NCI-H526 (cell line): ENCODE measurements around the gene WDR87.
"Not testable (repeated sequence)": the region's sequence is repeated elsewhere in the genome, so short reads cannot be mapped to it uniquely, and the experiment has no call there.

Source experiments
- DNase-seq, 2 experiments: peaks; one replicate each; lab custom pipeline; 2025; lab: John Stamatoyannopoulos, UW

WDR87 gene

DNA sequence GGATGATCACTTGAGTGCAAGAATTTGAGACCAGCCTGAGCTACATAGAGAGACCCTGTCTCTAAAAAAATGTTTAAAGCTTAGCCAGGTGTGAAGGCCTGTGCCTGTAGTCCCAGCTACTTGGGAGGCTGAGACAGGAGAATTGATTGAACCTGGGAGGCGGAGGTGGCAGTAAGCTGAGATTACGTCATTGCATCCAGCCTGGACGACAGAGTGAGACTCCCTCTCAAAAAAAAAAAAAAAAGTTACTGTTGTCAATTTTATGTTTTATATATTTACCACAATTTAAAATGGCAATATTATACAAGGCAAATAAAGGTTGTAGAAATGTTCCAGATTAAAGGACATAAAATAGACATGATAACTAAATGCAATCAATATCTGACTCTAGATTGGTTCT, 29.2 kb downstream of the WDR87 start:
- DNase-seq = no peak

DNA sequence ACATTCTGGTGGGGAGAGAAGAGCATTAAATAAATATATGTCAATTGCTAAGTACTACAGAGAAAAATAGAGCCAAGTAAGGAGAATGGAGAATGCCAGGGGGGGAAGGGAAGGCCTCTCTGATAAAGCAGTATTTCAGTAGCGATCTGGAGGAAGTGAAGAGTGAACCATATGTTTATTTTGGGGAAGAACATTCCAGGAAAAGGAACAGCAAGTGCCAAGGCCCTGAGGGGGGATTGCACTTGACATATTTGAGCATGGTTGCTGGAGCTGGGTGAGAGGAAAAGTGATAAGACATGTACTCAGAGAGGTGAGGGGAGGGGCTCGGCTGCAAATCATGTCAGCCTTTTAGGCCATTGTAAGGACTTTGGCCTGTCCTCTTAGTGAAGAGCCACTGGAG, 30.4 kb downstream of the WDR87 start:
- no peak for DNase-seq

- no peak for DNase-seq
Observed at GRCh38 chr19:37874784-37875183, 31.6 kb downstream of the WDR87 start.

DNA sequence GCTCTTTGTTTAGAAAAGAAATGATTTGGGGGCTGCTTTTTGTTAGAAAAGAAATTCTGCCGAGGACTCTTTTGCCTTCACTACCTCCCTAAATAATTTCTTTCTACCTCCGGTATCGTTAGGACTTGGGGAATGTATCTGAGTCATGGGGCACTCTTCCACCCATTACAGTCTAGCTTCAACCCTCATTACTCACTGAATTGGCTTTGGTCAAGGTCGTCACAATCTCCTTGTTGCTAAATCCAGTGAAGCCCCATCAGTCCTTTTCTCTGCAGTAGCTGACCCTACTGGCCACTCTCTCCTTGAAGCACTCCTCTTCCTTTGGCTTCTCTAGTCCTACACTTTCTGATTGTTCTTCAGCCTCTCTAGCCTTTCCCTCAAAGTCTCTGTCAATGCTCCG, 34.0 kb downstream of the WDR87 start:
- DNase-seq = no peak

GRCh38 chr19:37869766-37870340, 36.5 kb downstream of the WDR87 start:
- no peak for DNase-seq

DNA sequence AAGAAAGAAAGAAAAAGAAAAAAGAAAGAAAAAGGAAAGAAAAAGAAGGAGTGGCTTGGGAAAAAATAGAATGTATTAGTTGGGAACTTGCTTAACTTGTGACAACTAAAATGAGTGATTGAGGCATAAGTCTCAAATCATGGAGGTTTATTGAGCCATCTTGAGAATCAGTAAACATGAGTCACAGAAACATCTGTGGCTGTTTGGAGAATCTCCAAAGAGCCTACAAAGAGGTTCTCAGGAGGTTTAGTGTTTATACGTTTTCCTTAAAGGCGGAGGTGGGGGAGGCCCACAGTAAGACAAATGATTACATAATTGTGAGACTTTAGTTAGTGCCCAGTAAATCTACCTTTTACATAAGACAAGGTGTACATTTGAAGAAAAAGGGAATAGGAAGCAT, 38.6 kb downstream of the WDR87 start:
- no peak for DNase-seq

DNA sequence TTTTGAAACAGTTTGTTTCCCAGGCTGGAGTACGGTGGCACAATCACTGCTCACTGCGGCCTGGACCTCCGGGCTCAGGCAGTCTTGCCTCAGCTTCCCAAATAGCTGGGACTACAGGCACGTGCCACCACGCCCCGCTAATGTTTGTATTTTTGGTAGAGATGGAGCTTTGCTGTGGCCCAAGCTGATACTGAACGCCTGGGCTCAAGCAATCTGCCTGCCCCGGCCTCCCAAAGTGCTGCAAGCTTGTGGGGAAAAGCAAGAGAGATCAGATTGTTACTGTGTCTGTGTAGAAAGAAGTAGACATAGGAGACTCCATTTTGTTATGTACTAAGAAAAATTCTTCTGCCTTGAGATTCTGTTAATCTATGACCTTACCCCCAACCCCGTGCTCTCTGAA, 40.5 kb downstream of the WDR87 start:
- not testable (repeated sequence) for DNase-seq

DNA sequence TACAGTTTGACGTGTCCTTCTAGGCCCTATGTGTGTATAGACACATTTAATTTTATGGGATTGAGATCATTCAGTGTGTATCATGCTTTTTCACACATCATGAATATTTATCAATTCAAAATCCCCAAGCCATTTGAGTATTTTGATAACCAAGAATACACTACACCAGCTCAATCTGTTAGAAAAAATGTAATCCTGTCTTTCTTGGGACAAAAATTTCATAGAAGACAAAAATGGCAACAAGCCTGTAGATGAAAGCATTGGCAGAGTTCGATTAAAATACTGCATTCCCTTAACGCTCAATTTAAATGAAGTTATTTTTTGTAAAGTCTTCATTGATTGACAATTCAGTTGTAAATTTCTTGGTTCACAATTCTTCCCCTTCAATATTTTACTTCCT, 41.9 kb downstream of the WDR87 start:
- no peak for DNase-seq

DNA sequence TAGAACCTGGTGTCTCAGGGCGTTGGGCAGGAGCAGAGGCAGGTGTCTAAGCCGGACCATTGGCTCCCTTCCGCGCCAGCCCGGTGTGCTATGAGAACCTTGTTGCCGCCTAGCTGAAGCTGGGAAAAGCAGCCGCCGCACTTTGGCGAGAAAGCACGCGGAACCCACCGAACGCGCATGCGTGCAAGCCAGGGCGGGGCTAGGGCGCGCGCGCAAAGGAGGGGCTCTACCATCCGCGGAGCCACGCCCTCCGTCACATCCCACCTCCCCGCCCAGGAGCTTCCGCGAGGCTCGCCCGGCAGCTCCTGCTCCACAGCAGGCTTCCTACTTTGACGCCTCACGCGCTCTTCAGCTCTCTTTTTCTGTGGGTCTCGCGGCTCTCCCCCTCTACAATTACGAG, 51.3 kb downstream of the WDR87 start:
- DNase-seq = peak; percentile 79 to 95

DNA sequence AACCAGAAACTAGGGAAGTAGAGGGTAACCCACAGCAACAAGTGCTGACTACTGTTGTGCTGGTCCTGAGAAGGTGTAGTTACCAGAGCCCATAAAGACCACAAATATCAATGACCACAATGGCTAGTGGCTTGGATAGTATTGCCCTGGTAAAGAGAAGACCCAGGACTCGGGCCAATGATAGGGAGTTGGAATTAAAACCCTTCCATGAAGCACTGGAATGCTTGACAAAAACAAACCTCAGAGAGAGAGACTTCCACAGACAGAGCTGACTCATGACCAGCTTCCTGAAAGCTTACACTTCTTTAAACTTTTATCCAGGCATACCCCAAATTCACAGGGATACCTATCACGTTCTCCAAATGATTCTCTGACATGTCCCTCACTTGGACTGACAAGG, 60.5 kb downstream of the WDR87 start:
- DNase-seq = no peak
